HG03045 (cell line): ENCODE data around the gene CDH4.

Experiments used
- ATAC-seq: cut with Tn5 transposase; IDR thresholded peaks from one replicate; pipeline ENCODE4 v1.9.1; 2021; ENCODE audit warnings: mild to moderate bottlenecking, moderate library complexity; ENCODE audit not compliant: unreplicated experiment

The CDH4 gene

DNA sequence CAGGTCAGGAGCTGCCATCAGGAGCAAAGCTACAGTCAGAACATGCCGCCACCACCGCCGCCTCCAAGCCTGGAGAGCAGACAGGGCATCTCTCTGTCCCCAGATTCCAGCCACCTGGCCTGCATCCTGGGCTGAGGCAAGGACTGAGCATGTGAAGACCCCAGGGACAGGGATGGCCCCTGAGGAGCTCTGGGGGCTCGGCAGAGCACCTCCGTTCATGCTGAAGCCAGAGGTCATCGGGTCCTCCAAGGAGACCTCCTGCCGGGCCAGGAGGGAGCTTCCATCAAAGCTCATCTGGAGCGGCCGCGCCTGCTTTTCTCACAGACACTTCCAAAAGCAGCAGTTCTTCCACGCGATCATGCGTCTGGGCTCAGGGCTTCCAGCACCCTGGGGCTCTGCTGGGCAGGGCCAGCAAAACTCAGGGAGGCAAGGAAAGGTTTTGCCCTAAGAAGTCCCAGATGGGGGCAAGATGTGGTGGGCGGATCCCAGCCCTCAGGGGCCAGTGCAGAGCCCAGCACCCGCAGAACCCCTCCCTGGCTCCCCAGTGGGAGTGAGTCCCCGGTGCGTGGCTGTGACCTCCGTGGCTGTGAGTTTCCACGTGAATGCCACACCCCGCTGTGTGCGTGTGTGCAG is 675.2 kb downstream of the CDH4 start:
- no peak for ATAC-seq

DNA sequence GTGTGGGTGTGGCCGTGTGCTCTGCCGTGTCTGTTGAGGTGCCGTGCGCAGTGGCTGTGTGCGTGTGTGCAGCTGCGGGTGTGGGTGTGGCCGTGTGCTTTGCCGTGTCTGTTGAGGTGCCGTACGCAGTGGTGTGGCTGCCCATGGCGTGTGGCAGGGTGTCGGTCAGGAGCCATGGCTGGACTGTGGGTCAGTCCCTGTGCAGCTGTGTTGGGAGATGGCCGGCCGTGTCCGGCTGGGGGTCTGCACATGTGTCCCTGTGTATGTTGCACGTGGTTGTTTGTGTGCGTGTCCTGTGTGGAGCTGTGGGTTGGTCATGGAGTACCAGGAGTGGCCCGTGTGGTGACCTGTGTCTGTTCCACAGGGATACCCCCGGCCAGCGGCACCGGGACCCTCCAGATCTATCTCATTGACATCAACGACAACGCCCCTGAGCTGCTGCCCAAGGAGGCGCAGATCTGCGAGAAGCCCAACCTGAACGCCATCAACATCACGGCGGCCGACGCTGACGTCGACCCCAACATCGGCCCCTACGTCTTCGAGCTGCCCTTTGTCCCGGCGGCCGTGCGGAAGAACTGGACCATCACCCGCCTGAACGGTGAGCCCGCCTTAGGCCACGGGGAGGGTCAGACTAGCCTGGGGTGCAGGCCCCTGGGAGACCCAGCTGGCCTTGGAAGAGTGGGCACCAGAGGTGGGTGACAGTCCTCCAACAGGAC is 675.9 kb downstream of the CDH4 start:
- no peak for ATAC-seq

DNA sequence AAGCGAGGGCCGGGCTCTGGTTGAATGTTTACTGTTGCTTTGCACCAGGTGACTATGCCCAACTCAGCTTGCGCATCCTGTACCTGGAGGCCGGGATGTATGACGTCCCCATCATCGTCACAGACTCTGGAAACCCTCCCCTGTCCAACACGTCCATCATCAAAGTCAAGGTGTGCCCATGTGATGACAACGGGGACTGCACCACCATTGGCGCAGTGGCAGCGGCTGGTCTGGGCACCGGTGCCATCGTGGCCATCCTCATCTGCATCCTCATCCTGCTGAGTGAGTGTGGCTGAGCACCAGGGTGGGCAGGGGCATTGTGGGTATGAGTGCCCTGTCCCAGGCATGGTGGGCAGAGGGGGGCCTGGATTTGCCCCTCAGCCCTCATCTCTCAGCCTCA is 677.5 kb downstream of the CDH4 start:
- no peak for ATAC-seq

DNA sequence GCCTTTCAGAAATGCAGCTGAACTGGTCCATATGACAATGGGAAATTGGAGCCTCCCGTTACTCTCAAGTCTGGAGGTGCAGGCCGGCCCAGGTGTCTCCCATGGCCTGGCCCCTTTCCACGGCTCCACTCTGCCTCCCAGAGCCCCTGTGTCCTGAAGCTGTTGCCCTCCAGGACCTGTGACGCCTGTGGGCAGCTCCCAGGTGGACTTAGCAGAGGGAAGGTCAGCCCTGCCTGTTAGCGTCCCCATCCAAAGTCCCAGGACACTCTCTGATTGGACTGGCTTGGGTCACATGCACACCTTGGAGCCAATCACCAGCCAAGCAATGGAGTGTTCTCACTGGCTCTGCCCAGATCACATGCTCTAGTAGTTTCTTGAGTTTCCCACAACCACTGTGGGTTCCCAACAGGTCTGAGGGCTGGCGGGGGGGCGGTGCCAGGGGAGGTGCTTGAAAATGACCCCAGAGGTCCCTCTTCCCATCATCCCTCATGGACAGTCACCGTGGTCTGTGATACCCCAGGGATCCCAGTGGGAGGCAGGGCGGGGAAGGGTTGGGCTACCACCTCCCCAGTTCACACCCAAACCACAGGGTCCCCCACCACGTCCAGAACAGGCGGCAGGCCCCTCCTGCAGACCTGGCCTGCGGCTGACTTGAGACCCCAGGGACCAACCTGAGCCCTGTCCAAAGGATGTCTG is 678.1 kb downstream of the CDH4 start:
- no peak for ATAC-seq

DNA sequence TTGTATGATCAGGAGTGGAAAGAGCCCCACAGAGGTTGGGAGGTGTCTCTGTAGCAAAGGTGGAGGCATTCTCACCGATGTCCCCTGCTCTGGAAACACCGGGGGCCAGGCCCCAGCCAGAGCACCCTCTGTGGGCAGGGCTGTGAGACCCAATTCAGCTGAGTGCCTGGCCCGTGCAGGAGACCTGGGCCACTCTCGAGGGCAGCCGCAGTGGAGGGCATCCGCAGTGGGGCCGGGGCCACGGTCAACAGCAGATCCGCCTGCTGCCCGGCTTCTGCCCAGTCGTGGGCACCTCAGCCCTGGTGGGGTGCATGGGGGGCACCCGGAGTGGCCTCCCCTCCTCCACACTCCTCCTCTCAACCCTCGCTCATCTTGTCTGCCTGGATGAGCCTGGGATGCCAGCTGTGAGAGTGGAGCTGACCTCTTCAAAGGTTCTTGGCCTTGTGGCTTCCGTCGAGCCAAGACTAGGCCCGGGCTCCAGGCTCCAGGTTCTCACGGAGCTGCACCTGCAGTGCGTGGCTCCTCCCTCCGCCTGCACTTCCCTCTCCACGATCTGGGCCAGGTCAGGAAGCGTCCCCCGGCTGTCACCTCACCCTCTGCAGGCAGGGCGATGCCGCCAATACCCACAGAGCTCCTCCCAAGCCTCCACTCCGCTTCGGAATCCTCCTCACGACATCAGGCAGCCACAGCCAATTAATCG is 678.9 kb downstream of the CDH4 start:
- ATAC-seq = no peak

DNA sequence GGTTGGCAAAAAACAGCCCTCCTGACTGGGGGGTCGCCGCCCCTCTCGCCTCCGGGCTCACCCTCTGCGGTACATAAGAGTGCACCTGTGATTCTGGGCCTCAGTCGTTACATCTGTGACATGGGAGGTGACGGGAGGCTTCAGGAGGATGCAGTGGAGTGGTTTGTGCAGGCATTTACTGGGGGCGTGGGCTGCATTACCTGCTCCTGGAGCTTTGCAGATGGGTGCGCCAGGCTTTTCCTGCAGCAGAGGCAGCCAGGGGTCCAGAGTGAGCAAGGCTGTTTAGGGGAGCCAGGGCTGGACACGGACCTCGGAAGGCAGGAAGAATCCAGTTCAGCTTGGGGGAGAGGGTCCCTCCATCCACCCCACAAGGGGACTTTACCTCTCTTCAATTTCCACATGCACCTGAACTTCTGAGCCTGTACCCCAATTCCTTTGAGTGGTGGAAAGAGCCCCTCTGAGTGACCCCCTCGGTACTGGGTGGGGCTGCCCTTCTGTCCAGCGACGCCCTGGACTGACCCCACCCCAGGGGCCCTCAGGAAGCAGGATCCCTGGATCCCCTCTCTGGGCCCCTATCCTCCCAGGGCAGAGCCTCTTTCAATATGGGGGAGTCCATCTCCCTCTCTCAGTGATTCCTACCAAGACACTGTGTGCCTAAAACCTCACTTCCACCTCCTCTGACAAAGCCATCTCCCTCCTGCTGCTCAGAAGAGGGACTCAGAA is 679.6 kb downstream of the CDH4 start:
- no peak for ATAC-seq

DNA sequence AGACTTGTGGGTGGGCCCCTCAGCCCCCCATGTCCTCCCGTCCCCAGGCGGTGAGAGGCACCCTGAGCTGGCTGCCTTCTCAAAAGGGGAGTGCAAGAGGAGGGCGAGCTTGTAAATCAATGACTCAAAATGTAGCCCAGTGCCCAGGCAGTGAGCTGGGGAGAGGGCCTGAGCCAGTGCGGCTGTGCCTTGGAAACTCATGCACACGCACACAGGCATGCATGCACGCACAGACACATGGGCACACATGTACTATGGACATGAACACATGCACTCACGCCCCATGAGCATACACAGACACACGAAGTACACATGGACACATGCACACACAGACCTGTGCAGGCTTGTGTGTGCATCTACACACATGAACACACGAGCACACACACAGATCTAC is 680.1 kb downstream of the CDH4 start:
- ATAC-seq = no peak

DNA sequence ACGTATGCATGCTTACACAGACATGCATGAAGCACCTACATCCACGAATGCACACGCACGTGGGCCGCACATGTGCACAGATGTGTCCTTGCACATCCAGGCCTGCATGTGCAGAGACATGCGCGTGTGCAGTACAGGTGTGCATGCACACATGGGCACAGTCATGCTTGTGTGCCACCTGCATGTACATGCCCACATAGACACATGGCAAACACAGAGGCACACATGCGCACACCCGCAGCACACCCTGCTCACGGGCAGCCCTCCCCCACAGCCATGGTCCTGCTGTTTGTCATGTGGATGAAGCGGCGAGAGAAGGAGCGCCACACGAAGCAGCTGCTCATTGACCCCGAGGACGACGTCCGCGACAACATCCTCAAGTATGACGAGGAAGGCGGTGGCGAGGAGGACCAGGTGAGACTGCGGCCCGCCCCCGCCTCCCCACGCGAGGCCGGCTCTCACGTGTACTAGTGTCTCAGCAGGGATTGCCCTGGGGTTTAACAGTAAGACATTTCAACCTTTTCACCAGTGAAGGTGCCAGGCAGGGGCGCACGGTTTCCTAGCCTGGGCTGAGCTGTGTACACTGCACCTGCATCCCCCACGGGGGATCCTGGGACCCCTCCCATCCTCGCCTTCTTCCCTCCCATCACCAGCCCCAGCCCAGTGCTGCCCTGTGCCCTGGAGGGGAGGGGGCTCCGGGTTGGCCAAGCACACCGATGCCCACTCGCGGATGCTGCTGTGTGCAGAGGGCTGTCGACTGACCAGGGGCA is 680.8 kb downstream of the CDH4 start:
- ATAC-seq = no peak

DNA sequence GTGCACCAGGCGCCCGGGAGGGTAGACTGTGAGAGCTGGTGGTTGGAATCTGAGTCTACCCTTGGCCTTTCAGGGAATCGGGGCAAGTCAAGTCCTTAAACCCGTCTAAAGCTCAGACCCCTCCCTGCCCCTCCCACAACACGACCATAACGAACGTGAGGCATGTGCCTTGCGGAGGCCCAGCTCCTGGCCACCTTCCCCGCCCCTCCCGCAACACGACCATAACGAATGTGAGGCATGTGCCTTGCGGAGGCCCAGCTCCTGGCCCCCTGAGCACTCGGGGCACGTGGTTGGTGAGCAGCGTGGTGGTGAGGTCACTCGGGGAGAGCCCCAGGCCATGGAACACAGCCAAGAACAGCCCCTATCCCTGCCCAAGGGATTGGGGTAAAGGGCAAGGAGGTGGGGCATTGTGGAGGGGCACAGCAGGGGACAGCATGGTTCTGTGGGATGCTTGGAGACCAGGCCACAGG is 681.5 kb downstream of the CDH4 start:
- no peak for ATAC-seq

DNA sequence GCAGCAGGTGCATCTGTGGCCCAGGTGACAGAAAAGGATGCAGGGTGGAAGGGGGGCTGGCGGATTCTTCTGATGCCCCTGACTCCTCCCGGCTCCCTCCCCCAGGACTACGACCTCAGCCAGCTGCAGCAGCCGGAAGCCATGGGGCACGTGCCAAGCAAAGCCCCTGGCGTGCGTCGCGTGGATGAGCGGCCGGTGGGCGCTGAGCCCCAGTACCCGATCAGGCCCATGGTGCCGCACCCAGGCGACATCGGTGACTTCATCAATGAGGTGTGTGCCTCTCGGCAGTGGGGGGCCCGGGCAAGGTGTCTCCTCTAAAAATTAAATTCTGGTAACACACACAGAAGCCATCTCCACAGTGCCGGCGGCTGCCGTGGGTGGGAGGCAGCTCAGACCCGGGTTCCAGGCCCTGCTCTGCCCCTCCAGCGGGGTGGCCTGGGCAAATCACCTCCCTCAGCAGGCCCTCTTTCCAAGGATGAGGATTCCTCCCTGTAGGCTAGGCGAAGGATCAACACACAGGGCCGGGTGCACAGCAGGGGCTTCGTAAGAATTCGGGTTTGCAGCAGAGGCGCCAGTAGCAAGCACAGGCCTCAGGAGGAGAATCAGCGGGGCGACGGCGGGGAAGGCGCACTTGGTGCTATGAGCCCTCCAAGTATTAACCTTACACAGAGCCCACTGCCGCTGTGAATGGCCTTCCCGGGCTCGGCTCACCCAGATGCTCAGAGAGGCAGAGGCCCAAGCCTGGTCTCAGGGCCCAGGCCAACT is 682.1 kb downstream of the CDH4 start:
- no peak for ATAC-seq

DNA sequence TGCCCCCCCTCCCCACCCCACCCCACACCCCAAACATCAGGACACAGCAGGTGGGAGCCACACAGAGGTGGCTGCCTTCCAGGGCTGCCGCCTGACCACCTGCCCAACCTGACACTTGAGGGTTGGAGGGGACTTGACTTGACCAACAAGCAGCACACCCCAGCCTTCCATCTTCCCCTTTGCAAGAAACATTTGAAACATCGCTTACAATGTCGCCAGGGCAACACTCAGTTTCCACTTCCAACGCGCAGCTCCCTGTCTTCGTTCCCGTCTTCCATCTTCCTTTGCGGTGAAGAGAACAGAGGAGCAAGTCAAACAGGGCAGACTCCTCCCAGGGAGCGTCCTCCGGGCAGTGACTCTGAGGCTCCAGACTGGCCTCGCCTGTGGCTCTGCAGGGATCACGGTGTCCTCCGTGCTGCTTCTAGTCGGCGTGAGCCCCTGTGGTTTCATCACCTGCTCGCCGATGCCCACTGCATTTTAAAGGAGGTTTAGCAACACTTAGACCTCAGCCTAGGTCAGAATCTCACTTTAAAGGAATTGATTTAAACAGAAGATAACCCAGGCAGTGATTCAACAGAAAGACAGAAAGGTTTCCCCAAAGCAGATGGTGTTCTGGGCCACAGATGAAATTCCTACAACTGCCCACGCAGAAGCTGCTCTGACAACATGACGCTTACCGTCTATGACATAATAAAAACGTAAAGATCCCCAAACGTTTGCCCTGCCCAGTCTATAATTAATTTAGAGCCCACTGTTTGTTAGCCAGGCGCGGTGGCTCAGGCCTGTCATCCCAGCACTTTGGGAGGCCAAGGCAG is 682.9 kb downstream of the CDH4 start:
- ATAC-seq = no peak

DNA sequence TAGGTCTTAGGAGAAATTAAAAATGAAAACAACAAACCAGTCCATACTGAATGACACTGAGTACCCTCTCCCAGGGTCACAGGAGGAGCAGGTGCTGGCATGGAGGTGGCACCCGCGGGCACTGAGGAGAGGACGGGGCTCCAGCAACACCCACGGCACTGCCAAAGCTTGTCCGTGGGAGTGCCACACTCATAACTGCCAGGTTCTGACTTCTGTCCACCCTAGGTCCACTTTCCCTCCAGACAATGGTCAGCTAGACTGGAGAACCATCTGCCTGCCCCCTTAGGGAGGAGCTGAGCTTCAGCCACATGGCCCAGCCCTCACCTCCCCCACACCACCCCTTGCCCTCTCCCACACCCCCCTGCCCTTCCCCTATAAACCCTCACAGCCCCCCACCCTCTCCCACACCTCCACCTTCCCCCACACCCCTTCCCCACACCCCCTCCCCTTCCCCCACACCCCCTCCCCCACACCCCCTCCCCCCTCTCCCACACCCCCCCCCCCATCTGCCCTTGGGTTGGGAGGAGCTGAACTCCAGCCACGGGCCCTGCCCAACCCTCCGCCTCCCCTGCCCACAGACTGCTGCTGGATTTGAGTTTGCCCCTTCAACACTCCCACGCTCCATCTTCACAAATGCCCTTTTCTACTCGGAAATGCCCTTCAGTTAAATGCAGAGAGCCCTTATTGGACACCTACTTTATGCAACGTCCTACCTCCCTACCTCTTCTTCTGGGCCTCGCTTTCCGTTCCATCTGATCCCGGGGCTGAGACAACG is 684.1 kb downstream of the CDH4 start:
- ATAC-seq = no peak

DNA sequence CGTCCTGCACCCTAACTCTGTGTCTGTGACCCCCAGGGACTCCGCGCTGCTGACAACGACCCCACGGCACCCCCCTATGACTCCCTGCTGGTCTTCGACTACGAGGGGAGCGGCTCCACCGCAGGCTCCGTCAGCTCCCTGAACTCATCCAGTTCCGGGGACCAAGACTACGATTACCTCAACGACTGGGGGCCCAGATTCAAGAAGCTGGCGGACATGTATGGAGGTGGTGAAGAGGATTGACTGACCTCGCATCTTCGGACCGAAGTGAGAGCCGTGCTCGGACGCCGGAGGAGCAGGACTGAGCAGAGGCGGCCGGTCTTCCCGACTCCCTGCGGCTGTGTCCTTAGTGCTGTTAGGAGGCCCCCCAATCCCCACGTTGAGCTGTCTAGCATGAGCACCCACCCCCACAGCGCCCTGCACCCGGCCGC is 684.7 kb downstream of the CDH4 start:
- no peak for ATAC-seq

DNA sequence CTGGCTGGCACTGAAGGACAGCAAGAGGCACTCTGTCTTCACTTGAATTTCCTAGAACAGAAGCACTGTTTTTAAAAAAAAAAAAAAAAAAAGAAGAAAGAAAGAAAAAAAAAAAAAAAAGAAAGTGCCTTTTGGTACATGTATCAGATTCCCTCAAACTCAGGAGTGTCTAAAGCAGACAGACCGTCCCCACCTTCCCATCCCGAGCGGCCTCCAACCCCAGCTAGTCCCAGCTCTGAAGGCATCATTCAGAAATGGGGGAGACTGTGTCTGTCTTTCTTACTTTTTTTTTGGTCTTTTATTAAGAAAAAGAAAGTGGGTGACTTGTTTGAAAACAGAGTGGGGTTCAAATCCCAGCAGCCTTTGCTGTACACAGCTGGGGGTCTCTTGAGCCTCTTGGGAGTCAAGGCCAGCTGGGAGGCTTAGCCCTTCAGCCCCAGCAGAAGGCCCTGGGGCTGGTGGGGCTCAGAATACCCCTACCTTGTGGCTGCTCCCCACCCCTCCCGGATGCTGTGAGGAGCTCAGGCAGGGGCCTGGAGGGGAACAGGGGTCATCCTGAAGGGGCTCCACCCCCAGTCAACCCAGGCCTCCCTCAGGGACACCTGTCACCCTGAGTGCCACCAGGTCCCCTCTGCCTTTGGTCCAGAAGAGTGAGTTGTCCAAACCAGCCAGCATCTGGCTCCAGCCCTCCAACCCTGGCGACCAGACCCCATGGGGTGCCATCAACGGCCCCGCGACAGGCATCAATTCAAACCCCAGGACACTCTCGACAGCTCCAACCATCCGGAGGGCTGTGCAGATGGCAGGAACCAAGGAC is 685.3 kb downstream of the CDH4 start:
- no peak for ATAC-seq

DNA sequence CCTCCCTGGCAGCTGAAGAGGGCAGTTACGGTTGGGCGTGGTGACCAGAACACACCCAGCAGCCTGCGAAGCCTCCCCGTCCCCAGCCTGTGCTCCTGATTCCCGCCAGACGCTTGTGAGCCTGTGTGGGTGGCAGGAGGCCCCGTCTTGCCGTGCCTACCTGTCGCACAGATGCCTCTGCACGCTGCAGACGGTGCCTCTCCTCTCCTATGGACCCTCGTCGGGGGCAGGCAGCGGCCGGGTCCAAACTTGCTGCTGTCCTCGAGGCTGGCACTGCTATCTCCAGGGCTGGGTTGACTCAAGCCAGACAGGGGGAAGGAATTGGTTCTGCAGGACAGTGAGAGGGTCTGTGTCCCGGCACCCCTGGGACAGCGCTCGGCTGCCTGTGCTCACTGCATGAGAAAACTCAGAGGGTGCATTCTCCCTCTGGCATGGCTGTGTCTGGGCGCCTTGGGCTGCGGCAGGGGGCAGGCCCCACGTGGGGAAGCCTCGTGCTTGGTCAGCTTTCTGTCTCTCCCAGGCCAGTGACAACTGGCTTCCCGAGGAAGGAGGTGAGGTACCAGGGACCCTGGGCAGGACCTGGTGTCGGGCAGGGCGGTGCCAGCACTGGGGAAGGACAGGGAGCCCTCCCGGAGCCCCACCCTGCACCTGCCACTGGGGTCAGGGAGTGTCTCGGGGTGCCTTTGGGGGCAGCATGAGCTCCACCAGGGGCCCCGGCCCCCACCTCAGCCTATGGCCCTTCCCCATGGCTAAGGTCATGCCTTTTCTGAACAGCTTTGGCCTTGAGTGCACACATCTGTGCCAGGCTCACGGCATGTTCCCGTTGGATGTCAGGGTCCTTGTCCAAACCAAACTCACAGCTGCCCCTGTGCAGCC is 686.1 kb downstream of the CDH4 start:
- no peak for ATAC-seq
